ENCODE measurements around the gene PSMB9. TPM values are rescaled to one million over a fixed set of nuclear protein-coding genes. Genes with fewer than 3 reads are reported as not detected.
"Not testable (repeated sequence)": the region's sequence is repeated elsewhere in the genome, so short reads cannot be mapped to it uniquely, and the experiment has no call there.

The PSMB9 gene
- total RNA-seq, 1 donor: 10.8 TPM

DNA sequence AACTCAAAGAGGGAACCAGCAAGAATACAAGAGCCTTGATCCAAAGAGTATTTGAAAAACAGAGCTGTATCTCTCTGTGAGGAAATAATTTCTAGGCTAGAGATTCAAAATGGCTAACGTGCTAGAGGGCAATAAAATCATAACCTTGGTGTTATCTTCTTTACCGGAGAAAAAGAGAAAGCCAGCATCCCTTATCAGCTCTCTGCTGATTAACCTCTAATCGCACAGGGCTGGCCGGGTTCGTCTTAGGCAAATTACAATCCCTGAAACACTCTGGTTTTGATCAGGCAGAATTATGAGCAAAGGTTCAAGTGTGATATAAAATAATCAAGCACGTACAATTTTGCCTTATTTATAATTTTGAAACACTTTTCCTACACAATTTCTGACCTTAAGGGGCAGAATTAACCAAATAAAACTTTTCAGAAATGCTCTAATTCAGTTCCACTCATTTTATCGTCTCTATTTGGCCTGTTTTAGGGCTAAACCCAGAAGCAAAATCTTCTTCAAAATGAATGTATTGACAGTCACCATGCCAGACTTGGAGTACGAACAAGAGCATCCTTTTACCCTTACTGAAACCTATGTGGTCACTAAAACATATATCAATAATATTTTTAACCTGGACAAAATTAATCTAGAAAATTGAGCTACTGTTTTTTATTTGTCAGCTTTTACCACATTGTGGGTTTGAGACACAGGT lies 13.7 kb downstream of the PSMB9 start:
- H3K4me3 ChIP-seq (ENCODE audit: low read depth, low read length): no peak overlapping the region
- TF ChIP-seq CTCF (IDR thresholded peaks at IDR 0.05; ENCODE audit: insufficient read depth, low read length): no peak
- DNase-seq (ENCODE audit: low read depth): no peak

- peak; percentile 85 for TF ChIP-seq CTCF (IDR thresholded peaks at IDR 0.05; ENCODE audit: insufficient read depth, low read length)
- DNase-seq (ENCODE audit: low read depth): peak; percentile 83
- H3K4me3 ChIP-seq (ENCODE audit: low read depth, low read length): no peak overlapping the region
Measured at GRCh38 chr6:32868257-32868788, 14.3 kb downstream of the PSMB9 start.

GRCh38 chr6:32873947-32874346 lies 20.0 kb downstream of the PSMB9 start:
- H3K4me3 ChIP-seq (ENCODE audit: low read depth, low read length); DNase-seq (ENCODE audit: low read depth): not testable (repeated sequence)

- TF ChIP-seq CTCF (IDR thresholded peaks at IDR 0.05; ENCODE audit: insufficient read depth, low read length): no peak
Measured at GRCh38 chr6:32876603-32877002, 22.6 kb downstream of the PSMB9 start.

DNA sequence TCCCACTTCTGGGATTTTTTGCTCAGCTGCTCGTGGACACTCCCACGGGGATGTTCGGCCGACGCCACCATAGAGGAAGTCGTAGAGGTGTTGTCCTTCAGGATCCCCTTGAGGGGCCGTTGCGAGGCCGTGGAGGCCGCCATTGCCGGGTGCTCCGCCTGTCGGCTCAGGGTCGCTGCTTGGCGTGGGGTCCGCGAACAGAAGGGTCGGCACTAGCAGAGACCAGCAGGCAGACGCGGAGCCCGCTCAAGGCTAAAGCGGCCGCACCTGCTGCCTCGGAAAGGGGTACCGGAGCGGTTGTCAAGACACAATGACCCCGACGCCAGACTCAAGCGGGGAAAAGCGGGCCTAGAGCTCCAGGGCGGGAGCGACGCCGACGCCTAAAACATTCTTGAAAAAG lies 25.7 kb downstream of the PSMB9 start:
- H3K4me3 ChIP-seq (ENCODE audit: low read depth, low read length): no peak overlapping the region
- no peak for TF ChIP-seq CTCF (IDR thresholded peaks at IDR 0.05; ENCODE audit: insufficient read depth, low read length)
- DNase-seq (ENCODE audit: low read depth): no peak

More at GRCh38 chr6:32876603-32877002, 22.6 kb downstream of the PSMB9 start:
- no peak for DNase-seq (ENCODE audit: low read depth)
- no peak overlapping the region for H3K4me3 ChIP-seq (ENCODE audit: low read depth, low read length)

DNA sequence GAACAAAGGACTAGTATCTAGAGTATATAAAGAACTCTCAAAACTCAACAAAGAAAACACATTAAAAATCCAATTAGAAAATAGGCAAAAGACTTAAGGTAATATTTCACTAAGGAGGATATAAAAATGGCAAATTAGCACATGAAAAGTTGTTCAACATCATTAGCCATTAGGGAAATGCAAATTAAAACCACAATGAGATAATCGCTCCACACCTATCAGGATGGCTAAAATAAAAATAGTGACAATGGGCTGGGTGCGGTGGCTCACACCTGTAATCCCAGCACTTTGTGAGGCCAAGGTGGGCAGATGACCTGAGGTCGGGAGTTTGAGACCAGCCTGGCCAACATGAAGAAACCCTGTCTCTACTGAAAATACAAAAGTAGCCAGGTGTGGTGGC lies 27.0 kb downstream of the PSMB9 start:
- H3K4me3 ChIP-seq (ENCODE audit: low read depth, low read length); DNase-seq (ENCODE audit: low read depth): not testable (repeated sequence)

DNA sequence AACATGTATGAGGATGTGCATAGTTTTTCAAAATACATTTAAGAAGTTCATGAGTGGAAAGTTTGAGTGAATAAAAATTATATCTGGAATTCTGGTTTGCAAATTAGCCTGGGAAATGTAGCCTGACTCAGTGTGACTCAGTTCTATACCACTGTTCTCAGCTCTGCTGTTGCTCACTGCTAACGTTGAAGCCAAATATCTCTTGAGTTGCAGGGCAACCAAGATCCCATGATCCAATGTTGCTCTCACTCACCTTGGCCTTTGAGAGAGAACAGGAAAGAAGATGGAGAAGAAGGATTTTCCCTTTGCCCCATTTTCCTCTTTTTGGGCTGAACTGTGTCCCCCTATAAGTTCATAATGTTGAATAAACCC lies 28.9 kb downstream of the PSMB9 start:
- peak; percentile 44 for DNase-seq (ENCODE audit: low read depth)
- TF ChIP-seq CTCF (IDR thresholded peaks at IDR 0.05; ENCODE audit: insufficient read depth, low read length): no peak
- H3K4me3 ChIP-seq (ENCODE audit: low read depth, low read length): no peak overlapping the region

- peak; percentile 80 for DNase-seq (ENCODE audit: low read depth)
- H3K4me3 ChIP-seq (ENCODE audit: low read depth, low read length): no peak overlapping the region
- no peak for TF ChIP-seq CTCF (IDR thresholded peaks at IDR 0.05; ENCODE audit: insufficient read depth, low read length)
Measured at GRCh38 chr6:32883789-32884188, 29.8 kb downstream of the PSMB9 start.
